Endothelial cell of umbilical vein (primary cell): Measurements from ENCODE around the gene MN1. TPM values are rescaled to one million over a fixed set of nuclear protein-coding genes. Genes with fewer than 3 reads are reported as not detected.

Experiments
- BruUV-seq: library from RNA; stranded (reverse); fragments of 400-500 nt; replicated peaks from 2 replicates; lab custom pipeline; 2021; lab: Mats Ljungman, UMichigan
- CTCF ChIA-PET: fragments of 300-600, 350-600 bp; sonication (Branson Sonifier 250); formaldehyde crosslinking; loops from one replicate; lab custom pipeline; 2021; ENCODE audit warnings: antibody characterized with exemption, inconsistent platforms; lab: Charles Lee
- POLR2A ChIA-PET: fragments of 300-600, 350-600 bp; sonication (Branson Sonifier 250); formaldehyde crosslinking; loops from one replicate; lab custom pipeline; 2021; ENCODE audit warnings: antibody characterized with exemption, inconsistent platforms; lab: Charles Lee
- DNase-seq: peaks from one replicate; pipeline ENCODE4 v3.0.0-alpha.2; 2011; ENCODE audit warnings: low read depth, low spot score
- FAIRE-seq: peaks from 2 replicates; lab custom pipeline; 2011; peaks lifted over from hg19 to GRCh38; lab: Jason Lieb, UNC
- H2AFZ ChIP-seq: 2 replicates; pipeline ENCODE4 v1.6.0; 2012; ENCODE audit warnings: low read depth, low read length, control low read depth, inconsistent platforms
- H3K27ac ChIP-seq: 2 replicates; pipeline ENCODE4 v1.5.1; 2011; ENCODE audit warnings: low read depth, mild to moderate bottlenecking, control low read depth, low read length, moderate library complexity; ENCODE audit not compliant: insufficient read depth
- H3K27me3 ChIP-seq, 2 experiments: 2 replicates each; pipeline versions ENCODE4 v1.6.0 to v1.6.1; 2011; ENCODE audit warnings: low read length in 2 of 2, mixed read lengths in 1 of 2; ENCODE audit not compliant: control insufficient read depth in 2 of 2, insufficient read depth in 2 of 2
- H3K36me3 ChIP-seq, 2 experiments: 2 replicates in 1 of 2; 3 replicates in 1 of 2; pipeline ENCODE4 v1.5.1; 2011; ENCODE audit warnings: low read length in 2 of 2, mild to moderate bottlenecking in 1 of 2, moderate library complexity in 1 of 2; ENCODE audit not compliant: control insufficient read depth in 2 of 2, insufficient read depth in 2 of 2; ENCODE audit errors: extremely low read depth in 1 of 2
- H3K4me1 ChIP-seq: 3 replicates; pipeline ENCODE4 v1.5.1; 2011; ENCODE audit warnings: mild to moderate bottlenecking, low read length; ENCODE audit not compliant: control insufficient read depth, insufficient read depth; ENCODE audit errors: extremely low read depth
- H3K4me2 ChIP-seq: 2 replicates; pipeline ENCODE4 v1.6.1; 2011; ENCODE audit warnings: low read length, control low read depth, mixed read lengths; ENCODE audit not compliant: insufficient read depth
- H3K4me3 ChIP-seq, 3 experiments: fragments of 200-600 bp in 1 of 3; sonication (generic), shearing (Covaris generic) in 1 of 3; replicated peaks in 1 of 3; 2 replicates each; pipeline ENCODE4 v1.5.1; 2011 to 2016; ENCODE audit warnings: control low read depth in 3 of 3, low read length in 3 of 3, mild to moderate bottlenecking in 2 of 3, inconsistent platforms in 1 of 3, low read depth in 1 of 3, moderate library complexity in 1 of 3; ENCODE audit not compliant: insufficient read depth in 1 of 3
- H3K79me2 ChIP-seq: 2 replicates; pipeline ENCODE4 v1.6.0; 2012; ENCODE audit warnings: low read length, inconsistent platforms; ENCODE audit not compliant: control insufficient read depth, insufficient read depth
- H3K9ac ChIP-seq: replicated peaks from 2 replicates; pipeline ENCODE3; 2011; ENCODE audit warnings: low read length, control low read depth; ENCODE audit not compliant: insufficient read depth; ENCODE audit errors: extremely low read depth
- H3K9me1 ChIP-seq: replicated peaks from 3 replicates; pipeline ENCODE4 v1.6.0; 2011; ENCODE audit warnings: mild to moderate bottlenecking, low read length; ENCODE audit not compliant: control insufficient read depth, insufficient read depth; ENCODE audit errors: extremely low read depth
- H3K9me3 ChIP-seq: replicated peaks from 2 replicates; pipeline ENCODE4 v1.5.1; 2012; ENCODE audit warnings: low read length, inconsistent platforms; ENCODE audit not compliant: control insufficient read depth, insufficient read depth
- H4K20me1 ChIP-seq: replicated peaks from 2 replicates; pipeline ENCODE3; 2011; ENCODE audit warnings: mild to moderate bottlenecking, low read length; ENCODE audit not compliant: control insufficient read depth, insufficient read depth; ENCODE audit errors: extremely low read depth
- EZH2 ChIP-seq: IDR thresholded peaks from 2 replicates; pipeline ENCODE4 v1.6.1; 2012; ENCODE audit warnings: borderline replicate concordance, low read depth, mild to moderate bottlenecking, moderate library complexity, low read length, inconsistent platforms; ENCODE audit not compliant: severe bottlenecking
- FOS ChIP-seq: IDR thresholded peaks from 2 replicates; pipeline ENCODE4 v1.6.1; 2011; ENCODE audit warnings: mild to moderate bottlenecking, low read length, moderate library complexity, borderline replicate concordance; ENCODE audit not compliant: insufficient read depth
- GATA2 ChIP-seq: IDR thresholded peaks from 2 replicates; pipeline ENCODE4 v1.7.0; 2011; ENCODE audit warnings: low read depth, mild to moderate bottlenecking, moderate library complexity, mixed read lengths, low read length; ENCODE audit not compliant: insufficient read length, insufficient read depth
- JUN ChIP-seq: IDR thresholded peaks from 2 replicates; pipeline ENCODE4 v1.6.1; 2011; ENCODE audit warnings: borderline replicate concordance, low read depth; ENCODE audit not compliant: insufficient read length, insufficient read depth
- MYC ChIP-seq: IDR thresholded peaks from one replicate; pipeline ENCODE4 v1.6.1; 2011; ENCODE audit warnings: mild to moderate bottlenecking, low read depth, low read length
- POLR2A ChIP-seq: IDR thresholded peaks from 2 replicates; pipeline ENCODE4 v1.6.1; 2012; ENCODE audit warnings: low read depth, mild to moderate bottlenecking, control low read depth, low read length
- POLR2AphosphoS5 ChIP-seq: IDR thresholded peaks from 2 replicates; pipeline ENCODE4 v1.6.1; 2012; ENCODE audit warnings: low read depth, mild to moderate bottlenecking, control low read depth, low read length, moderate library complexity; ENCODE audit not compliant: insufficient read depth
- dilution Hi-C: fragments of 300-500 bp; cut with MboI; formaldehyde crosslinking; loops from one replicate; pipeline ENCODE4 v1.15.0; 2019; ENCODE audit warnings: low sequenced_read_pairs; ENCODE audit not compliant: extremely low pct_ligation_motif_present
- intact Hi-C: fragments of 100-400 bp; cut with micrococcal nuclease; formaldehyde crosslinking; loops from one replicate; pipeline ENCODE4 v1.10.0; 2022
- polyA plus RNA-seq, 4 experiments: library from polyadenylated mRNA; depleted of rRNA in 3 of 4; stranded (reverse) in 3 of 4; unstranded in 1 of 4; fragments of >200 nt; gene quantifications; 2 replicates each; pipeline versions ENCODE4 v1.2.1 to v1.2.3, GENCODE V29; 2011 to 2012; ENCODE audit warnings: missing spikeins in 1 of 4
- total RNA-seq: library from RNA; stranded (reverse); gene quantifications from 2 replicates; pipeline ENCODE4 v1.2.3, GENCODE V29; 2021
- TF ChIP-seq, protein P1 (sequence below), 2 donors: IDR thresholded peaks; 1 replicate in 1 of 2; 2 replicates in 1 of 2; pipeline ENCODE4 v1.5.1; 2011; ENCODE audit warnings: low read length in 2 of 2, mild to moderate bottlenecking in 2 of 2, moderate library complexity in 2 of 2, control low read depth in 1 of 2, inconsistent platforms in 1 of 2, low read depth in 1 of 2; ENCODE audit not compliant: insufficient read depth in 1 of 2; ENCODE audit errors: extremely low read depth in 1 of 2
- TF ChIP-seq, protein P2 (sequence below): IDR thresholded peaks from 2 replicates; pipeline ENCODE4 v1.6.1; 2011; ENCODE audit not compliant: insufficient read depth, insufficient read length

MN1 gene
- total and polyA plus RNA-seq, 2 donors (not counting 3 experiments of a cell fraction or from before 2014, with no cell fraction given), result 3.8 to 5.2 TPM

DNA sequence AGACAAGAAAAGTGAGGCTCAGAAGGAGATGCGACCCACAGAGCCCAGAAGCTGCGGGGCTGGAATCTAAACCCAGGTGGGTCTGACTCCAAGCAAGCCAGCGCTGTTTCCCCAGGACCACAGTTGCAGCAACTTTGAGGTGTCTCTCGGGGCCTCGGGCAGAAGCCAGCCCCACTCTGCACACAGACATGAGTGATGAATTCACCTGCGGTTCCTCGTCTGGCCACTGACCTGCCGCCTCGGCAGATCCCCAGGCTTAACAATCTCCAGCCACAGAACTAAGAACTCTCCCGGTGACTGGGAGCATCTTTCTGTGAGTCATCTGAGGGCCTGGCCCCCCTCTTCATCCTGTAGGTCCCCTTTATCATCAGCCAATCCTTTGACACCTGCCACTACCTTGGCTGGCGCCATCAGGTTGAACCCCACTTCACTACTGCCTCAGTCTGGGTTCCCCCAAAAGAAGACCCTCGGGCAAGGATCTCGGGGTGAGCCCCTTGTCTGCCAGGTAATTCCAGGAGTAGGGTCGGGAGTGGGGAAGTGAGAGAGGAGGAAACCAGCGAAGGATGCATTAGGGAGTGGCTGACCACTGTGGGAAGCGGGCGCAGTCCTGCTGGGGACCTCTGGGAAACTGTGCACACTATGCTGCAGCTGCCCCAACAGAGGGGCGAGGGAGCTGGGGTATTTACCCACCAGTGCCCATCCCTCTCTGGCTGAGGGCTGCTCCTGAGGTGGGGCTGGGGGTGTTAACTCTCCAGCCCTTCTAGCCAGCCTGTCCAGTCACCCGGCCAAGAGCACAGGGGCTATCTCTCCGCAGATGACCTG lies 33.0 kb upstream of the MN1 start:
- H3K9me3 ChIP-seq, result no peaks in the 10 kb centered on the region
- no peak for DNase-seq
- ChIA-PET POLR2A (no interaction called here), CTCF (no interaction called here)
- H3K9ac ChIP-seq, result no peak overlapping the region
- intact Hi-C loops (no loop called here), dilution Hi-C loops (no loop called here)
- TF ChIP-seq EZH2 (no peak), FOS (no peak), POLR2A (no peak), JUN (no peak), POLR2AphosphoS5 (no peak), MYC (no peak), GATA2 (no peak)
- TF ChIP-seq, protein P1, sequence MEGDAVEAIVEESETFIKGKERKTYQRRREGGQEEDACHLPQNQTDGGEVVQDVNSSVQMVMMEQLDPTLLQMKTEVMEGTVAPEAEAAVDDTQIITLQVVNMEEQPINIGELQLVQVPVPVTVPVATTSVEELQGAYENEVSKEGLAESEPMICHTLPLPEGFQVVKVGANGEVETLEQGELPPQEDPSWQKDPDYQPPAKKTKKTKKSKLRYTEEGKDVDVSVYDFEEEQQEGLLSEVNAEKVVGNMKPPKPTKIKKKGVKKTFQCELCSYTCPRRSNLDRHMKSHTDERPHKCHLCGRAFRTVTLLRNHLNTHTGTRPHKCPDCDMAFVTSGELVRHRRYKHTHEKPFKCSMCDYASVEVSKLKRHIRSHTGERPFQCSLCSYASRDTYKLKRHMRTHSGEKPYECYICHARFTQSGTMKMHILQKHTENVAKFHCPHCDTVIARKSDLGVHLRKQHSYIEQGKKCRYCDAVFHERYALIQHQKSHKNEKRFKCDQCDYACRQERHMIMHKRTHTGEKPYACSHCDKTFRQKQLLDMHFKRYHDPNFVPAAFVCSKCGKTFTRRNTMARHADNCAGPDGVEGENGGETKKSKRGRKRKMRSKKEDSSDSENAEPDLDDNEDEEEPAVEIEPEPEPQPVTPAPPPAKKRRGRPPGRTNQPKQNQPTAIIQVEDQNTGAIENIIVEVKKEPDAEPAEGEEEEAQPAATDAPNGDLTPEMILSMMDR (IDR thresholded peaks at IDR 0.05; ENCODE audit: extremely low read depth in 1 of 2, insufficient read depth in 1 of 2, low read depth in 1 of 2, low read length in 2 of 2), result no peak
- TF ChIP-seq, protein P2, sequence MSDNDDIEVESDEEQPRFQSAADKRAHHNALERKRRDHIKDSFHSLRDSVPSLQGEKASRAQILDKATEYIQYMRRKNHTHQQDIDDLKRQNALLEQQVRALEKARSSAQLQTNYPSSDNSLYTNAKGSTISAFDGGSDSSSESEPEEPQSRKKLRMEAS, result no peak
- no peaks in the 10 kb centered on the region for H3K36me3 ChIP-seq
- no peak overlapping the region for H3K27ac ChIP-seq
- no peak overlapping the region for H3K4me3 ChIP-seq
- H2AFZ ChIP-seq, result no peak overlapping the region
- no peaks in the 10 kb centered on the region for H3K4me1 ChIP-seq
- no peaks in the 10 kb centered on the region for H3K27me3 ChIP-seq
- H3K79me2 ChIP-seq, result no peaks in the 10 kb centered on the region
- FAIRE-seq, result no peak
- no peak overlapping the region for H3K4me2 ChIP-seq
- H3K9me1 ChIP-seq, result no peaks in the 10 kb centered on the region
- H4K20me1 ChIP-seq, result no peaks in the 10 kb centered on the region
- no TSS peak for BruUV-seq
